ENCODE results near the gene PATE2. TPM values are rescaled to one million over a fixed set of nuclear protein-coding genes. Genes with fewer than 3 reads are reported as not detected.

PATE2 gene
- total and polyA plus RNA-seq, 2 donors (not counting 3 experiments of a cell fraction or from before 2014, with no cell fraction given), result 0.31 TPM; not detected in 1

GRCh38 chr11:125768336-125769046, 10.1 kb downstream of the PATE2 start:
- BruUV-seq (replicated peaks), result no TSS peak
- CTCF ChIA-PET, result no interaction called here
- dilution Hi-C loops (cut with MboI; ENCODE audit: extremely low pct_ligation_motif_present, low sequenced_read_pairs), result no loop called here
- Histone ChIP-seq H3K4me1 (ENCODE audit: control insufficient read depth, extremely low read depth, insufficient read depth, low read length) (no peaks in the 10 kb centered on the region), H3K4me3 (replicated peaks in 1 of 3; ENCODE audit: insufficient read depth in 1 of 3, low read depth in 1 of 3, low read length in 3 of 3) (no peak overlapping the region), H3K9me3 (replicated peaks; ENCODE audit: control insufficient read depth, insufficient read depth, low read length) (no peaks in the 10 kb centered on the region), H4K20me1 (replicated peaks; ENCODE audit: control insufficient read depth, extremely low read depth, insufficient read depth, low read length) (no peaks in the 10 kb centered on the region), H2AFZ (ENCODE audit: low read depth, low read length) (no peak overlapping the region), H3K9me1 (replicated peaks; ENCODE audit: control insufficient read depth, extremely low read depth, insufficient read depth, low read length) (no peaks in the 10 kb centered on the region), H3K9ac (replicated peaks; ENCODE audit: extremely low read depth, insufficient read depth, low read length) (no peak overlapping the region), H3K36me3 (ENCODE audit: control insufficient read depth in 2 of 2, extremely low read depth in 1 of 2, insufficient read depth in 2 of 2, low read length in 2 of 2) (no peaks in the 10 kb centered on the region), H3K27ac (ENCODE audit: insufficient read depth, low read depth, low read length) (no peak overlapping the region), H3K79me2 (ENCODE audit: control insufficient read depth, insufficient read depth, low read length) (no peaks in the 10 kb centered on the region), H3K27me3 (ENCODE audit: control insufficient read depth in 2 of 2, insufficient read depth in 2 of 2, low read length in 2 of 2) (peaks cover 0 to 10% of the 10 kb centered on the region in 2 experiments), H3K4me2 (ENCODE audit: insufficient read depth, low read length) (no peak overlapping the region)
- POLR2A ChIA-PET, result no interaction called here
- TF ChIP-seq POLR2A (IDR thresholded peaks at IDR 0.05; ENCODE audit: low read depth, low read length) (no peak), CTCF (IDR thresholded peaks at IDR 0.05; ENCODE audit: extremely low read depth in 1 of 2, insufficient read depth in 1 of 2, low read depth in 1 of 2, low read length in 2 of 2) (no peak), FOS (IDR thresholded peaks at IDR 0.05; ENCODE audit: borderline replicate concordance, insufficient read depth, low read length) (no peak), POLR2AphosphoS5 (IDR thresholded peaks at IDR 0.05; ENCODE audit: insufficient read depth, low read depth, low read length) (no peak), MAX (IDR thresholded peaks at IDR 0.05; ENCODE audit: insufficient read depth, insufficient read length) (no peak), GATA2 (IDR thresholded peaks at IDR 0.05; ENCODE audit: insufficient read depth, insufficient read length, low read depth, low read length) (no peak), MYC (IDR thresholded peaks at IDR 0.05; ENCODE audit: low read depth, low read length) (no peak), EZH2 (IDR thresholded peaks at IDR 0.05; ENCODE audit: borderline replicate concordance, low read depth, low read length, severe bottlenecking) (no peak), JUN (IDR thresholded peaks at IDR 0.05; ENCODE audit: borderline replicate concordance, insufficient read depth, insufficient read length, low read depth) (no peak)
- DNase-seq (ENCODE audit: low read depth, low spot score) (no peak), FAIRE-seq (no peak)
- intact Hi-C loops (cut with micrococcal nuclease), result no loop called here
